Muscle of leg (tissue), 11 donors: ENCODE measurements around the gene IRS1. TPM values are rescaled to one million over a fixed set of nuclear protein-coding genes. Genes with fewer than 3 reads are reported as not detected.

Experiments used
- DNase-seq: peaks from one replicate; pipeline ENCODE4 v3.0.0; 2013
- H3K27ac ChIP-seq: one replicate; pipeline ENCODE4 v1.5.1; 2013; ENCODE audit warnings: mild to moderate bottlenecking, low read length, control low read depth
- H3K27me3 ChIP-seq: one replicate; pipeline ENCODE4 v1.6.1; 2013; ENCODE audit warnings: low read length; ENCODE audit not compliant: control insufficient read depth, insufficient read depth
- H3K36me3 ChIP-seq: one replicate; pipeline ENCODE4 v1.6.1; 2013; ENCODE audit warnings: low read length; ENCODE audit not compliant: control insufficient read depth, insufficient read depth
- H3K4me1 ChIP-seq: one replicate; pipeline ENCODE4 v1.6.1; 2013; ENCODE audit warnings: low read length; ENCODE audit not compliant: control insufficient read depth, insufficient read depth
- H3K4me3 ChIP-seq: one replicate; pipeline ENCODE4 v1.5.1; 2013; ENCODE audit warnings: low read length, control low read depth
- H3K9me3 ChIP-seq: replicated peaks from 2 replicates; pipeline ENCODE4 v1.6.1; 2013; ENCODE audit warnings: low read depth, low read length; ENCODE audit not compliant: control insufficient read depth
- WGBS: methylation state at CpG from one replicate; pipeline ENCODE4 v1.1.5; 2013; ENCODE audit warnings: missing lambda C conversion rate; ENCODE audit not compliant: insufficient coverage; 5-methylcytosine and 5-hydroxymethylcytosine counted together
- polyA plus RNA-seq, 8 donors: library from polyadenylated mRNA; unstranded; fragments of 120-200 nt; gene quantifications; one replicate each; pipeline versions ENCODE4 v1.2.1 to v1.2.3, GENCODE V29; 2013; ENCODE audit warnings: inconsistent platforms in 1 of 8, low replicate concordance in 1 of 8; ENCODE audit not compliant: insufficient read length in 8 of 8, insufficient read depth in 1 of 8
- total RNA-seq: library from RNA; stranded (reverse); fragments of 120-200 nt; gene quantifications from one replicate; pipeline ENCODE4 v1.2.4, GENCODE V29; 2013

Gene IRS1
- total and polyA plus RNA-seq, 9 donors: 9.2 to 22.1 (median 14.3) TPM

DNA sequence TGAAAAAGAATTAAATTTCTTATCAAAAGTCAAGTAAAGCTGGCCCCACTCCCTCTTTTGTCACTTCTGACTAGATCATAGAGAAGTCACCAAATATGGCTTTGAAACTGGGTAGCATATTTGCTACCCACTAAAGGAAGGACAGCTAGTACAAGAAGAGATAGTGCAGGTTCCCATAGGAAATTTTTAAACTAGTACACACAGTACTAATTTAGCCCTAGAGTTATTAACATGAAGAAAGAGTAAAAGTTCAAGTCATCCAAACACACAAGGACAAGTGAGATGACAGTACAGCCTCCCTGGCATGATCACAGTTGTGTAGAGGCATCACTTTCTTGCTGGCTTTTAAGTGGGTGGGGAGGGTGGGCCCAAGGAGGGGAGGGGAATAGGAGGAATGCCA lies 100.9 kb downstream of the IRS1 start:
- Histone ChIP-seq H3K4me3 (no peak overlapping the region), H3K9me3 (no peaks in the 10 kb centered on the region), H3K36me3 (no peaks in the 10 kb centered on the region), H3K4me1 (peaks cover 14% of the 10 kb centered on the region), H3K27ac (no peak overlapping the region), H3K27me3 (no peaks in the 10 kb centered on the region)
- DNase-seq: no peak

DNA sequence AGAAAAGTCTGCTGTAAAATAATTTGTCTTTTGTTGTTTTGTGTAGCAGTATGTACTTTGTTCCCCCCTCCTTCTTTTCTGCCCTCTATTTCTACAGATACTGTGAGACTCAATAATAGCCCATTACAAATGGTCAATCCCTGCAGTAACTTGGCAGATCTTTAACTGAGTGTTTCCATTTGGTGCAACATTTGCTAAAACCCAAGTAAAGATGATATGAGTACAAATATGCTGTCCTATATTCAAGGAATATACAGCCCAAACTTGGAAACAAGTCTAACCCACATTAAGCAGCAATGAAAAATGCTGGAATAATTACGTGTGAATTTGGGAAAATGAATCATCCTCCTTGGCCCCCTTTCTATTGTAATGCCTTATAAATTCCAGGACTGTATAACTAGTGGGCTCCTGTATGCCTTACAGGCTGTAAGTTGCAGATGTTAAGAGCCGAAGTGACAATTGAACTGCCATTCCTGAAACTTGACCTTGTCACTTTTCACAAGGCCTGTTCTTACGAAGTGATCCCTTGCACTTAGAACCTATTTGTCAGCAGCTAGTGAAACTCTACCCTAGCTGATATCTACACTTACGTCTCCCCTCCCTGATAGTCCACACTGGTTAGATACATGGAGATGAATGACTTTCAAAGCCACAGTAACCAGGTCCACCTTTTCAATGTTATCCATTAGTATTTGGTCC lies 104.9 kb downstream of the IRS1 start:
- DNase-seq: no peak
- no peak overlapping the region for H3K4me3 ChIP-seq
- no CpG with 5 or more reads among the region's 4 CpGs for WGBS
- no peak overlapping the region for H3K27ac ChIP-seq
- no peaks in the 10 kb centered on the region for H3K27me3 ChIP-seq
- no peaks in the 10 kb centered on the region for H3K36me3 ChIP-seq
- H3K9me3 ChIP-seq: no peaks in the 10 kb centered on the region
- H3K4me1 ChIP-seq: peaks cover 17% of the 10 kb centered on the region

DNA sequence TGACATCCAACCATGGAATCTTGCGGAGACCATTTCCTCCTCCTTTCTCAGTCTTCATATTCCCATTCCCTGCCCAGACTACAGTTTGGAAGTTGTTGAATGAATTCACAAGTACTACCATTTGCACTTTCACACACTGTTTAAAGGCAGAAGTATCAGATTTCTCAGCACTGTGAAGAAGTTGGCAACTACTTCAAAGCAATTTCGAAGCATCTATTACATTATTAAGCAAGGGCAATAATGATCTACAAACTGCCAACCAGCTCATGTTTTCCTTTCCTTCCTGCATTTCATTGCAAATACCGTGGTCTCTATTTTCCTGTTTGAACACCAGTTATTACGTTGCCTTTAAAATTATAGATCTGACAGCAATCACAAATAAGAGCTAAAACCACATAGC lies 105.5 kb downstream of the IRS1 start:
- no peak overlapping the region for H3K27ac ChIP-seq
- H3K36me3 ChIP-seq: no peaks in the 10 kb centered on the region
- H3K27me3 ChIP-seq: no peaks in the 10 kb centered on the region
- DNase-seq: peak; percentile 30
- no peak overlapping the region for H3K4me3 ChIP-seq
- 33% methylated on average over 1 of the region's 4 CpGs for WGBS
- no peaks in the 10 kb centered on the region for H3K9me3 ChIP-seq
- peaks cover 13% of the 10 kb centered on the region for H3K4me1 ChIP-seq

DNA sequence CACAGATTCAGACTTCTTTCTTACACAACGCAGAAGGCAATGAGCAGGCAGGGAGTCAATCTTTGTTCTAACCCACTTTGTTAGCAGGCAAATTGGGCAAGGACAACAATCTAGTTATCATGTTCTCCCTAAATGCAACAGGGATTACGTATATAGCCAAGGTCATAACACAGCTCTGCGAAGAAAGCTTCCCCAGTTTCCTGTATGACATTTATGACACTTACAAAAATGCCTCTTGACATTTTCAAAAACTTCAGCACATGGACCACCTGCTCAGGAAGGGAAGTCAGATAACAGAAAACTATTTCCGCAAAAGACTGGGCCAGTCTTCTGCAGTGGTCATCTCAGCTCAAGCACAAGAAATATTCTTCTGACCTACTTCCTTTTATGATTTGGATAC lies 106.1 kb downstream of the IRS1 start:
- no peaks in the 10 kb centered on the region for H3K36me3 ChIP-seq
- peaks cover 11% of the 10 kb centered on the region for H3K4me1 ChIP-seq
- H3K4me3 ChIP-seq: no peak overlapping the region
- WGBS: 34% methylated on average over 3 of the region's 4 CpGs
- peak; percentile 29 for DNase-seq
- H3K27ac ChIP-seq: no peak overlapping the region
- no peaks in the 10 kb centered on the region for H3K9me3 ChIP-seq
- no peaks in the 10 kb centered on the region for H3K27me3 ChIP-seq

DNA sequence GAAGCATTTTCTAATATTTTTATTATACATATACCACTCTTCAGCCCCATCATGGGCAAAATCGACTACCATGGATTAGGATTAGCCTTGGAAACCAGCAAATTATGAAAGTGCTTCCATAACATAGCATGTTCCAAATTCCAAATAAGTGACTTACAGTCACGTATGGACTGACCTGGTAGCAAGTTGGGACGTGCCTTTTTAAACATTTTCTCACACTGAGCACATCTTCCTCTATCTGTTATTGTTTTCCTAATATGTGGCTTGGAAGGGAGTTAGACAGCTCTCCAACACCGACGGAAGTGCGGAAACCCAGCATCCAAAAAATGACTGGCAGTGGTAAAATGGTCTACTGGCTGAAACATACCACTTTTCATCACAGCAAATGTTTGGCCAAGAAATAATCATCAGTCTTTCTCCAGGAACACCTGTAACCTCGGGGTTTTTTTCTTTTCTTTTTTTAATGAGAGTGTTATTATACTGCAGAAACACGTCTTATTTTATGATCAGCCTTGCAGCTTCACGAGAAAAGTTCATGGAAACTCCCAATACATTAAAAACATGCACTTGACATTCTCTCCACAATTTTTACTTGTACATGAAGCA lies 107.0 kb downstream of the IRS1 start:
- no peak for DNase-seq
- 86% methylated on average over 2 of the region's 9 CpGs for WGBS
- Histone ChIP-seq H3K9me3 (no peaks in the 10 kb centered on the region), H3K27ac (no peak overlapping the region), H3K4me3 (no peak overlapping the region), H3K27me3 (no peaks in the 10 kb centered on the region), H3K4me1 (peaks cover 11% of the 10 kb centered on the region), H3K36me3 (no peaks in the 10 kb centered on the region)

DNA sequence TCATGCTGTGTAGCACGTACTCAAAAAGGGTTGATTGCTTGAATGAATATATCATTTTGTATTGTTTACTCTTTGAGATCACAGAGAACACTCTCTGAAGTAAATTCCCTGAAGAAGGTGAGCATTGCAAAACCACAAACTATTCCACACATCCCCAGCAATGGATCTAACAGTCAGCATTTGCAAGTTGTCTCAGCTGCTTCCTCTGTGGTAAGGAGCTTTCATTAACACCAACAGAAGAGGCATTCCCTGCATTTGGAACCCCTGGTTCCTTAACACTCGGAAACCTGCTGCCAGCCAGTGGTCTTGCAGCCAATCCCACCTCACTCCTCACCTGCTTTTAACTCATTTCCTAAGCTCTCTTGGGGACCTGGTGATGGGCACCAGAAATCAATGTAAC lies 108.4 kb downstream of the IRS1 start:
- no peak for DNase-seq
- Histone ChIP-seq H3K36me3 (no peaks in the 10 kb centered on the region), H3K27me3 (no peaks in the 10 kb centered on the region), H3K4me3 (no peak overlapping the region), H3K9me3 (no peaks in the 10 kb centered on the region), H3K27ac (peak overlapping the region; percentile 85), H3K4me1 (peaks cover 11% of the 10 kb centered on the region)
- WGBS: 46% methylated on average over 1 of the region's 2 CpGs

DNA sequence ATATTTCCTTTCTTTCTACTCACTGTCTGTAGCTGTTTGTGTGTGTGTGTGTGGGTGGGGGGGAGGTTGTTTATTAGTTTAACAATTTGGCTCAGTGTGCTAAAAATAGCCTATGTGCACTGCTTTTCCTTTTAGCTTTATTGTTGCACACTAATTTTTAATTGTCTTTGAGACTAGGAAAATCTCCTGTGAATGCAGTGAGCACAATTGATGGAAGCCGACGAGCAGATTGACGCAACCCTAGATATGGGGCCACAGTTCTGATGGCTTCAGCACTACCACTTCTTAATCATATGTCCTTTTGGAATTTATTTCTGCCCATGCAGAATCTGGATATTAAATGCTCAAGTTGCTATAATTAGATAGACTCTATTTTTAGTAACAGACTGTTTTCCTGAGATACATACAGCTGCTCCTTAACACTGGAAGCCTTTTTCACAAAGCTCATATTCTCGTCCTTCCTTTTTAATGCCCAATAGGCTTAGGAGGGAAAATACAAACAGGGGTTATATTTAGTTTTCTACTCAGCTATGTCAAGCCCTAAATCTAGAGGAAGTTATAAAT lies 109.1 kb downstream of the IRS1 start:
- Histone ChIP-seq H3K4me3 (no peak overlapping the region), H3K27ac (peak overlapping the region; percentile 85), H3K9me3 (no peaks in the 10 kb centered on the region), H3K36me3 (no peaks in the 10 kb centered on the region), H3K4me1 (peaks cover 11% of the 10 kb centered on the region), H3K27me3 (peaks cover 2% of the 10 kb centered on the region)
- WGBS: no CpG with 5 or more reads among the region's 4 CpGs
- peak; percentile 92 for DNase-seq

DNA sequence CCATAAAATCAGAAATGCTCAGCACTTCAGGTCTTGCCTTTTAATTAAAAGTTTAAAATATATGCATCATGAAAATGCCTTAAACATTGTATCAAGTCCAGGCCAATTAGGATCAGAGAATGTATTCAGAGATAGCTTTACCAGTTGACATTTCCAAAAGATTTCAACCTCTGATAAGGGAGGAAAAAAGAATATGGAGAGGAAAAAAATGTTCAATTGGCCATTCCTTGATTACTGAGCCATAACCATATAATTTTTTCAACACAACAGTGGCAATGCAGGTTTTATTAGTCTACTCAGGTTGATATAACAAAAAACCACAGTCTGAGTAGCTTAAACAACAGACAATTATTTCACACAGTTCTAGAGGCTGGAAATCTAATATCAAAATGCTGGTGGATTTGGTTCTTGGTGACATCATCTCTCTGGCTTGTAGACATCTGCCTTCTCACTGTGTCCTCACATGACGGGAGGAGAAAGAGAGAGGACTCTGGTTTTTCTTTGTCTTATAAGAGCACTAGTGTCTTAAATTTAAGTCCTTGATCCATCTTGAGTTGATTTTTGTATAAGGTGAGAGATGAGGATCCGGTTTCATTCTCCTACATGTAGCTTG lies 111.9 kb downstream of the IRS1 start:
- peaks cover 12% of the 10 kb centered on the region for H3K4me1 ChIP-seq
- no peak for DNase-seq
- WGBS: no CpG with 5 or more reads among the region's 2 CpGs
- no peak overlapping the region for H3K27ac ChIP-seq
- peaks cover 2% of the 10 kb centered on the region for H3K27me3 ChIP-seq
- no peaks in the 10 kb centered on the region for H3K36me3 ChIP-seq
- no peaks in the 10 kb centered on the region for H3K9me3 ChIP-seq
- no peak overlapping the region for H3K4me3 ChIP-seq

DNA sequence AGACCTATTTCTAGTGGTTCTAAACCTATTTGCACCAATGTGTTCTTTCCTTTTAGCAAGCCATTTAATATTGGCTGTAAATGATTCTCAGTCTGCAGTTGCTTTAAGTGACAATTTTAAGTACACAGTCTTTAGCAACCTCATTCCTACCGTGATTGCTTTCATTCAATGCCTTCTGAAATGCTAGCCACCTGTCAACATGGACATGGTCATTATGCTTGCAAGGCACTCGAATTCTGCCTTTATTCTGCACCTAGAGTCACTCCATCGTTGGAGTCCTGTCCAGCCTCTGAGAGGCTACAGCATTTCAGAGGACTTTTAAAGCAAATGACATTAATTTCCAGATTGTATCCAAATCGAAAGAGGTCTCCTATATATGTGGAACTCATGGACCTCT lies 115.1 kb downstream of the IRS1 start:
- peaks cover 3% of the 10 kb centered on the region for H3K4me1 ChIP-seq
- H3K9me3 ChIP-seq: no peaks in the 10 kb centered on the region
- no peak overlapping the region for H3K27ac ChIP-seq
- no peaks in the 10 kb centered on the region for H3K36me3 ChIP-seq
- 75% methylated on average over 4 of the region's 4 CpGs for WGBS
- peaks cover 2% of the 10 kb centered on the region for H3K27me3 ChIP-seq
- H3K4me3 ChIP-seq: no peak overlapping the region
- no peak for DNase-seq

DNA sequence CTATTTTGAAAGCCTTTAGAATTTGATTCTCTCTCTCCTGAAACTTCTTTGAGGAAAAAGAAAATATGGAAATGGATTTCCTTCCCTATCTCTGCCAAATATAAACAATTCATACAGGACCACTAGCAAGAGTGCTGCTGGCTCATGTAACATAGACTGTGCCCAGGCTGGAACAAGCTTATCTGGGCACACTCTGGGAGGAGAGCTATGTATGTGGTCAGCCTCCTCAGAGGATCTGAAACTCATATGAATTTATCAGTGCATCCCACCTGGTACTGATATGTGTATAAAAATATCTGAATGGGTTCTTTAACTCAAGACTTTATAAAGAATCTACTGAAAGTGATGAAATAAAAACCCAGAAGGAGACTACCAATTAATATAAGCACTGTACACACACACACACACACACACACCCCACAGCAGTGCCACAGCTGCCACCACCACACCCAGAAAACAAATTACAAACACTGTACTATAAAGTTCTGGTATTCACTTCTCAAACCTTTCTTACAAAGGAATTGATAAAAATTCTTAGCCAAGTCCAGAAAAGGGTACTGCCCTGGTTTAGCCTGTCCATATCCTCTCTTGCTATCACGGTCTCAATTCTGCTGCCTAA lies 115.6 kb downstream of the IRS1 start:
- peaks cover 5% of the 10 kb centered on the region for H3K4me1 ChIP-seq
- no peak overlapping the region for H3K27ac ChIP-seq
- no peak overlapping the region for H3K4me3 ChIP-seq
- no CpG with 5 or more reads among the region's 1 CpG for WGBS
- no peaks in the 10 kb centered on the region for H3K9me3 ChIP-seq
- no peak for DNase-seq
- H3K27me3 ChIP-seq: peaks cover 2% of the 10 kb centered on the region
- H3K36me3 ChIP-seq: no peaks in the 10 kb centered on the region
